Adrenal gland (tissue), 12 donors: ENCODE data around the gene ARL15. TPM values are rescaled to one million over a fixed set of nuclear protein-coding genes. Genes with fewer than 3 reads are reported as not detected.

Experiments used
- DNase-seq, 7 donors: peaks; one replicate each; pipeline ENCODE4 v3.0.0-alpha.2; 2019 to 2020
- H3K27ac ChIP-seq, 5 donors: fragments of 200-600 bp; sonication (generic) in 4 of 5; 1 replicate in 3 of 5; 2 replicates in 2 of 5; pipeline versions ENCODE4 v1.5.1 to v1.8.0; 2016 to 2020; ENCODE audit warnings: mild to moderate bottlenecking in 1 of 5
- H3K27me3 ChIP-seq: fragments of 200-600 bp; 2 replicates; pipeline ENCODE4 v1.8.0; 2021
- H3K36me3 ChIP-seq, 2 donors: fragments of 200-600 bp; replicated peaks in 1 of 2; 1 replicate in 1 of 2; 2 replicates in 1 of 2; pipeline versions ENCODE4 v1.5.1 to v1.8.0; 2018 to 2022
- H3K4me1 ChIP-seq, 2 donors: fragments of 200-600 bp; replicated peaks in 1 of 2; 1 replicate in 1 of 2; 2 replicates in 1 of 2; pipeline versions ENCODE4 v1.5.1 to v1.8.0; 2018 to 2021
- H3K4me3 ChIP-seq, 4 donors: fragments of 200-600 bp; sonication (generic) in 3 of 4; one replicate each; pipeline ENCODE4 v1.5.1; 2016 to 2018
- H3K9me3 ChIP-seq, 3 donors: fragments of 200-600 bp; sonication (generic) in 1 of 3; replicated peaks in 1 of 3; 1 replicate in 2 of 3; 2 replicates in 1 of 3; pipeline versions ENCODE4 v1.5.1 to v1.8.0; 2016 to 2021
- POLR2A ChIP-seq, 2 donors: fragments of 450-650 bp; IDR thresholded peaks; one replicate each; pipeline ENCODE4 v1.6.1; 2017; ENCODE audit warnings: antibody characterized with exemption in 2 of 2, mild to moderate bottlenecking in 2 of 2, moderate library complexity in 1 of 2
- WGBS, 4 donors: extraction: QIAGEN DNeasy Blood & Tissue Kit in 2 of 4; methylation state at CpG; one replicate each; pipeline versions ENCODE4 v1.1.5 to v1.1.7; 2013 to 2017; 5-methylcytosine and 5-hydroxymethylcytosine counted together
- intact Hi-C, 2 donors: fragments of 100-400 bp; cut with DNase I; formaldehyde crosslinking; loops; one replicate each; pipeline versions ENCODE4 v1.14.1 to v1.15.0; 2022 to 2023
- polyA plus RNA-seq, 3 donors: library from polyadenylated mRNA; stranded (reverse); fragments of 200-250 nt in 2 of 3; fragments of 350-450 nt in 1 of 3; fragmentation: Illumina TruSeq in 1 of 3; extraction: RNeasy Lipid Tissue Mini Kit (QIAGEN cat#74804) in 1 of 3; gene quantifications; one replicate each; pipeline ENCODE4 v1.2.3, GENCODE V29; 2013 to 2014
- total RNA-seq, 9 donors: library from RNA; depleted of rRNA in 4 of 9; stranded (reverse); fragments of >200 nt in 4 of 9; fragments of 120-200 nt in 1 of 9; fragmentation: NEBNext Ultra II Directional in 1 of 9; extraction: Animal tissue kit (Norgen Biotek cat#: 25700) in 1 of 9; gene quantifications; one replicate each; pipeline versions ENCODE4 v1.1.0 to v1.2.4, GENCODE V29; 2013 to 2023
- TF ChIP-seq, protein P1 (sequence below), 6 experiments: fragments of 450-650 bp in 4 of 6; fragments of 200-600 bp in 2 of 6; sonication (generic) in 1 of 6; IDR thresholded peaks; 1 replicate in 5 of 6; 2 replicates in 1 of 6; pipeline versions ENCODE4 v1.5.1 to v1.8.0; 2016 to 2021; ENCODE audit warnings: antibody characterized with exemption in 6 of 6, mild to moderate bottlenecking in 2 of 6, moderate library complexity in 1 of 6
- donor health status: healthy with polysubstance abuse.
- donor health status: Bipolar disorder and iron deficiency.
- donor health status: DM: yes; HTN: yes; CAD: no.
- donor health status: DM: no; HTN: no; CAD: no.
- donor health status: DM: no; HTN: no; CAD: no.
- donor health status: DM: yes; HTN: yes; CAD: no.

Gene ARL15
- total and polyA plus RNA-seq, 12 donors, result 12.1 to 85.6 (median 38.9) TPM

DNA sequence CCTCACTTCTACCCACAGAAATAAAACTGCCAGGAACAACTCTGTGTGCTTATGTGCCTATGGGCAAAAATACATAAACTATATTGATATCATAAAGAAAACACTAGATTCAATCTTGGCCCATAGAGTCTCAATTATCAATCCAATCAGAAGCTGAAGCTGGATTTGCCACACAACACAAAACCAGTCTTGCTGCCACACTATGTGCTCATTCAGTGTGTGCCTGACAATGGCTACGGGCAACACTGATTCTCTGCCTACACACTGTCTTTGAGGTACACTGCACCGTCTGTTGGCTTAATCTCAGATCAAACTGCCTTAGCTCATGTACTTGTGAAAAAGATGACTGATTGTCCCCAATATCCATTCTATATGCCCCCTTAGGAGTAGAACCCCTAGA, 35.4 kb downstream of the ARL15 start:
- no peak overlapping the region for H3K27ac ChIP-seq
- no peak for TF ChIP-seq POLR2A (IDR thresholded peaks at IDR 0.05)
- H3K4me3 ChIP-seq, result no peak overlapping the region
- no peaks in the 10 kb centered on the region for H3K27me3 ChIP-seq
- H3K36me3 ChIP-seq, result no peaks in the 10 kb centered on the region
- H3K4me1 ChIP-seq, result peaks cover 7 to 22% of the 10 kb centered on the region in 2 donors
- DNase-seq, result no peak
- 96 to 100% (median 98%) methylated on average over 2 of the region's 2 CpGs for WGBS, 4 donors
- H3K9me3 ChIP-seq, result no peaks in the 10 kb centered on the region
- intact Hi-C loops, result no loop called here

DNA sequence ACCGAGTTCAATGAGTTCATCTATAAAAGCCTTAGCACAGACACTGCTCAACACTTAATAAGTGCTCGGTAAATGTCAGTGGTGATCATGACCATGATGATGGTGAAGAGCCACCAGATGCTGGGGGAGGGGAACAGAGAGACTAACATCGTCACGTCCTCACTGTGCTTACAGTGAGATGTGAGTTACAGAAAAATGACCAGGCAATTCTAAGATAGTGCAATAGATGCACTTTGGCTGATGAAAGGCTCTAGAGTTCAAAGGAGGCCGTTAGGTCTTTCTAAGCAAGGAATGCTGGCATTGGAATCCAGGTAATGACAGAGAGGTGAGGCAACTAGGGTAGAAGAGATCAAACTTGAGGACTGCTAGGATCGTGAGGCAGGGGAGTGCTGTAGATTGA, 36.7 kb downstream of the ARL15 start:
- intact Hi-C loops, result no loop called here
- H3K27ac ChIP-seq, result peak overlapping the region in 2 of 5 donors; percentile 22 to 65
- TF ChIP-seq, protein P1, sequence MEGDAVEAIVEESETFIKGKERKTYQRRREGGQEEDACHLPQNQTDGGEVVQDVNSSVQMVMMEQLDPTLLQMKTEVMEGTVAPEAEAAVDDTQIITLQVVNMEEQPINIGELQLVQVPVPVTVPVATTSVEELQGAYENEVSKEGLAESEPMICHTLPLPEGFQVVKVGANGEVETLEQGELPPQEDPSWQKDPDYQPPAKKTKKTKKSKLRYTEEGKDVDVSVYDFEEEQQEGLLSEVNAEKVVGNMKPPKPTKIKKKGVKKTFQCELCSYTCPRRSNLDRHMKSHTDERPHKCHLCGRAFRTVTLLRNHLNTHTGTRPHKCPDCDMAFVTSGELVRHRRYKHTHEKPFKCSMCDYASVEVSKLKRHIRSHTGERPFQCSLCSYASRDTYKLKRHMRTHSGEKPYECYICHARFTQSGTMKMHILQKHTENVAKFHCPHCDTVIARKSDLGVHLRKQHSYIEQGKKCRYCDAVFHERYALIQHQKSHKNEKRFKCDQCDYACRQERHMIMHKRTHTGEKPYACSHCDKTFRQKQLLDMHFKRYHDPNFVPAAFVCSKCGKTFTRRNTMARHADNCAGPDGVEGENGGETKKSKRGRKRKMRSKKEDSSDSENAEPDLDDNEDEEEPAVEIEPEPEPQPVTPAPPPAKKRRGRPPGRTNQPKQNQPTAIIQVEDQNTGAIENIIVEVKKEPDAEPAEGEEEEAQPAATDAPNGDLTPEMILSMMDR (IDR thresholded peaks at IDR 0.05), result no peak
- no peak for TF ChIP-seq POLR2A (IDR thresholded peaks at IDR 0.05)
- H3K9me3 ChIP-seq, result no peaks in the 10 kb centered on the region
- H3K4me1 ChIP-seq, result peaks cover 7 to 22% of the 10 kb centered on the region in 2 donors
- no peaks in the 10 kb centered on the region for H3K36me3 ChIP-seq
- no peak overlapping the region for H3K4me3 ChIP-seq
- DNase-seq, result no peak
- WGBS, 4 donors, result 57 to 65% (median 61%) methylated on average over 6 of the region's 6 CpGs
- H3K27me3 ChIP-seq, result no peaks in the 10 kb centered on the region

DNA sequence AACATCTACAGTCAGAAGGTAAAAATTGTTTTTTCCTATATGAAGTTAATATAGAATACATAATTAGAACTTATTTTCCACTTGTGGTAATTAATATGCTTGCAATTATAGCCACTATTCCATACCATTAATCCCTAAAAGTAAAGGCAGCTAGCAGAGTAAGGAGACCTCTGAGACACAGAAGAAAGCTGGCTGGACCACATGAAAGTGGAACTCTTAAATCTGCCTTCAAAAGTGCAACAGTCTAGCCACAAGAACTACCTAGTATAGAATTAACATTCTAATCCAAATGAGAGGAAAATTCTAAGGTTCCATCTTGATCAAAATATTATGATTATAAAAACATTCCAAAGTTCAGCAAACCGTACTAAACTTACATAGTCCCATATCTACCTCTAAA, 37.6 kb downstream of the ARL15 start:
- intact Hi-C loops, result no loop called here
- Histone ChIP-seq H3K4me1 (peaks cover 7 to 22% of the 10 kb centered on the region in 2 donors), H3K27ac (peak overlapping the region in 2 of 5 donors; percentile 26 to 27), H3K9me3 (no peaks in the 10 kb centered on the region), H3K36me3 (no peaks in the 10 kb centered on the region), H3K27me3 (no peaks in the 10 kb centered on the region), H3K4me3 (no peak overlapping the region)
- WGBS, 4 donors, result 92 to 100% (median 95%) methylated on average over 1 of the region's 1 CpG
- no peak for DNase-seq
- no peak for TF ChIP-seq POLR2A (IDR thresholded peaks at IDR 0.05)
- TF ChIP-seq, protein P1 (IDR thresholded peaks at IDR 0.05), result no peak

- no peak for DNase-seq
- no peak overlapping the region for H3K4me3 ChIP-seq
- intact Hi-C loops, result no loop called here
- no peaks in the 10 kb centered on the region for H3K36me3 ChIP-seq
- H3K4me1 ChIP-seq, result peaks cover 7 to 35% of the 10 kb centered on the region in 2 donors
- 72 to 79% (median 75%) methylated on average over 6 of the region's 6 CpGs for WGBS, 4 donors
- H3K27ac ChIP-seq, result peak overlapping the region in 1 of 5 donors; percentile 4
- TF ChIP-seq, protein P1 (IDR thresholded peaks at IDR 0.05), result no peak
- TF ChIP-seq POLR2A (IDR thresholded peaks at IDR 0.05), result no peak
- H3K27me3 ChIP-seq, result no peaks in the 10 kb centered on the region
- no peaks in the 10 kb centered on the region for H3K9me3 ChIP-seq
Measured at GRCh38 chr5:54270326-54270725, 40.0 kb downstream of the ARL15 start.

GRCh38 chr5:54264574-54264973, 45.8 kb downstream of the ARL15 start:
- Histone ChIP-seq H3K36me3 (no peaks in the 10 kb centered on the region), H3K9me3 (no peaks in the 10 kb centered on the region), H3K27ac (peak overlapping the region in 3 of 5 donors; percentile 19 to 49 (median 46)), H3K4me1 (peaks cover 5 to 33% of the 10 kb centered on the region in 2 donors), H3K27me3 (no peaks in the 10 kb centered on the region), H3K4me3 (no peak overlapping the region)
- TF ChIP-seq POLR2A (IDR thresholded peaks at IDR 0.05), result no peak
- TF ChIP-seq, protein P1 (IDR thresholded peaks at IDR 0.05), result no peak
- DNase-seq, result no peak
- intact Hi-C loops, result no loop called here
